DOHH2 (cell line): ENCODE measurements around the gene CORO2B.

Experiments used
- H3F3A ChIP-seq: fragments of 200-600 bp; sonication (generic), shearing (Covaris generic); 2 replicates; pipeline ENCODE4 v1.6.0; 2016; ENCODE audit warnings: antibody characterized with exemption, mild to moderate bottlenecking; ENCODE audit not compliant: control insufficient read depth, insufficient read depth
- H3K27ac ChIP-seq: fragments of 200-600 bp; sonication (generic); 2 replicates; pipeline ENCODE4 v1.5.1; 2014; ENCODE audit warnings: low read depth, mild to moderate bottlenecking, low read length, moderate library complexity
- H3K27me3 ChIP-seq: fragments of 200-600 bp; sonication (generic); 2 replicates; pipeline ENCODE4 v1.6.1; 2014; ENCODE audit warnings: mild to moderate bottlenecking, low read length, mixed read lengths; ENCODE audit not compliant: control insufficient read depth
- H3K36me3 ChIP-seq: fragments of 200-600 bp; sonication (generic); 2 replicates; pipeline ENCODE4 v1.6.1; 2014; ENCODE audit warnings: mild to moderate bottlenecking, low read length, moderate library complexity, mixed read lengths; ENCODE audit not compliant: control insufficient read depth
- H3K4me1 ChIP-seq: fragments of 200-600 bp; sonication (generic); 2 replicates; pipeline ENCODE4 v1.6.1; 2014; ENCODE audit warnings: mild to moderate bottlenecking, low read length, mixed read lengths; ENCODE audit not compliant: control insufficient read depth
- H3K4me2 ChIP-seq: fragments of 200-600 bp; sonication (generic); 2 replicates; pipeline ENCODE4 v1.6.0; 2014; ENCODE audit warnings: mild to moderate bottlenecking, low read length, moderate library complexity
- H3K4me3 ChIP-seq: fragments of 200-600 bp; sonication (generic); 2 replicates; pipeline ENCODE4 v1.5.1; 2014; ENCODE audit warnings: mild to moderate bottlenecking, low read length, mixed read lengths
- H3K79me2 ChIP-seq: fragments of 200-600 bp; sonication (generic); 2 replicates; pipeline ENCODE4 v1.6.1; 2014; ENCODE audit warnings: mild to moderate bottlenecking, low read length, mixed read lengths; ENCODE audit not compliant: control insufficient read depth
- H3K9me2 ChIP-seq: fragments of 200-600 bp; sonication (generic); replicated peaks from 2 replicates; pipeline ENCODE4 v1.6.1; 2014; ENCODE audit warnings: mild to moderate bottlenecking, low read length, mixed read lengths; ENCODE audit not compliant: control insufficient read depth
- H3K9me3 ChIP-seq: fragments of 200-600 bp; sonication (generic); 2 replicates; pipeline ENCODE4 v1.6.1; 2014; ENCODE audit warnings: antibody characterized with exemption, low read length, mixed read lengths; ENCODE audit not compliant: control insufficient read depth, insufficient read depth
- H4K20me1 ChIP-seq: fragments of 200-600 bp; sonication (generic); 2 replicates; pipeline ENCODE4 v1.6.0; 2014; ENCODE audit warnings: low read depth, mild to moderate bottlenecking, antibody characterized with exemption, low read length, moderate library complexity; ENCODE audit not compliant: control insufficient read depth, insufficient read depth
- EZH2phosphoT487 ChIP-seq: fragments of 200-600 bp; sonication (generic); IDR thresholded peaks from 2 replicates; pipeline ENCODE4 v1.6.1; 2017; ENCODE audit warnings: borderline replicate concordance, mild to moderate bottlenecking, antibody characterized with exemption, low read length, moderate library complexity, mixed read lengths
- TF ChIP-seq, protein P1 (sequence below): fragments of 200-600 bp; sonication (generic); IDR thresholded peaks from one replicate; pipeline ENCODE4 v1.5.1; 2014; ENCODE audit warnings: antibody characterized with exemption, mild to moderate bottlenecking, low read depth, low read length; ENCODE audit not compliant: poor library complexity, severe bottlenecking

CORO2B gene

DNA sequence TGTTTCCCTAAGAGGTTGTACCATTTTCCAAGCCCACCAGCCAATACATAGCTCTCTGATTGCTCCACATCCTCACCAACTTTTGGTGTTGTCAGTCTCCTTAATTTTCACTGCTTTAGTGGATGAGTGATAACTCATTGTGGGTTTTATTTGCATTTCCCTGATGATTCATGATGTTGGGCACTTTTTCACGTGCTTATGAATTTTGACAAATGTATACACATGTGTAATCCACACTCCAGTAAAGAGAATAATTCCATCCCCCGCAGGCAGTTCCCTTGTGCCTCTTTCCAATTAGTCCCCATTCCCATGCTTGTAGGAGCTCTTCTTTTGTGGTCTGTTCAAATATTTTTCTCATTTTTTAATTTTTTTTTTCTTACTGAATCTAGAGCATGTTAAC lies 189.5 kb downstream of the CORO2B start:
- TF ChIP-seq, protein P1, sequence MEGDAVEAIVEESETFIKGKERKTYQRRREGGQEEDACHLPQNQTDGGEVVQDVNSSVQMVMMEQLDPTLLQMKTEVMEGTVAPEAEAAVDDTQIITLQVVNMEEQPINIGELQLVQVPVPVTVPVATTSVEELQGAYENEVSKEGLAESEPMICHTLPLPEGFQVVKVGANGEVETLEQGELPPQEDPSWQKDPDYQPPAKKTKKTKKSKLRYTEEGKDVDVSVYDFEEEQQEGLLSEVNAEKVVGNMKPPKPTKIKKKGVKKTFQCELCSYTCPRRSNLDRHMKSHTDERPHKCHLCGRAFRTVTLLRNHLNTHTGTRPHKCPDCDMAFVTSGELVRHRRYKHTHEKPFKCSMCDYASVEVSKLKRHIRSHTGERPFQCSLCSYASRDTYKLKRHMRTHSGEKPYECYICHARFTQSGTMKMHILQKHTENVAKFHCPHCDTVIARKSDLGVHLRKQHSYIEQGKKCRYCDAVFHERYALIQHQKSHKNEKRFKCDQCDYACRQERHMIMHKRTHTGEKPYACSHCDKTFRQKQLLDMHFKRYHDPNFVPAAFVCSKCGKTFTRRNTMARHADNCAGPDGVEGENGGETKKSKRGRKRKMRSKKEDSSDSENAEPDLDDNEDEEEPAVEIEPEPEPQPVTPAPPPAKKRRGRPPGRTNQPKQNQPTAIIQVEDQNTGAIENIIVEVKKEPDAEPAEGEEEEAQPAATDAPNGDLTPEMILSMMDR = no peak
- TF ChIP-seq EZH2phosphoT487 = no peak
- Histone ChIP-seq H3K27ac (no peak overlapping the region), H3K4me2 (no peak overlapping the region), H3K4me1 (no peaks in the 10 kb centered on the region), H3K4me3 (no peak overlapping the region), H3K36me3 (no peaks in the 10 kb centered on the region), H3K27me3 (peaks cover 15% of the 10 kb centered on the region), H4K20me1 (no peaks in the 10 kb centered on the region), H3K9me3 (no peaks in the 10 kb centered on the region), H3K9me2 (no peaks in the 10 kb centered on the region), H3F3A (no peaks in the 10 kb centered on the region), H3K79me2 (no peaks in the 10 kb centered on the region)

DNA sequence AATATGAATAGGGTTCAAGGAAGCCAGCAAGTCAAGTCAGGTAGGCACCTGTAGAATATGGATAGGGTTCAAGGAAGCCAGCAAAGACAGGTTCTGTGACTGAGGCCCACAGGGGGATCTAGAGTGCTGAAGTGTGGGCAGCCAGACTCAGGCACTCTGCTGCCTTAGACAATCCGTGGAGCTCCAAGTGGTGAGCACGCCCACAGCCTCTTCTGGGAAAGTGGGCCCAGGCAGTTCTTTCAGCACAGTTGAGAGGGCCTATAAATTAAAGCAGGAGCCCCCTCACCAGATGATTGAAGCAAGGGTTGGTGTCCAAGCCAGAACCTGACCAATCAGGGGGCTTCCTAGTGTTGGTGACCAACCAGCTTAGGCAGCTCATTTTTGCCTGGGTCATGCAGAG lies 190.9 kb downstream of the CORO2B start:
- no peak overlapping the region for H3K4me3 ChIP-seq
- H3K9me2 ChIP-seq = no peaks in the 10 kb centered on the region
- H4K20me1 ChIP-seq = no peaks in the 10 kb centered on the region
- no peaks in the 10 kb centered on the region for H3K9me3 ChIP-seq
- TF ChIP-seq EZH2phosphoT487 = no peak
- TF ChIP-seq, protein P1 = no peak
- H3K4me1 ChIP-seq = no peaks in the 10 kb centered on the region
- H3K79me2 ChIP-seq = no peaks in the 10 kb centered on the region
- no peaks in the 10 kb centered on the region for H3K36me3 ChIP-seq
- H3F3A ChIP-seq = no peaks in the 10 kb centered on the region
- no peak overlapping the region for H3K4me2 ChIP-seq
- peaks cover 9% of the 10 kb centered on the region for H3K27me3 ChIP-seq
- no peak overlapping the region for H3K27ac ChIP-seq

DNA sequence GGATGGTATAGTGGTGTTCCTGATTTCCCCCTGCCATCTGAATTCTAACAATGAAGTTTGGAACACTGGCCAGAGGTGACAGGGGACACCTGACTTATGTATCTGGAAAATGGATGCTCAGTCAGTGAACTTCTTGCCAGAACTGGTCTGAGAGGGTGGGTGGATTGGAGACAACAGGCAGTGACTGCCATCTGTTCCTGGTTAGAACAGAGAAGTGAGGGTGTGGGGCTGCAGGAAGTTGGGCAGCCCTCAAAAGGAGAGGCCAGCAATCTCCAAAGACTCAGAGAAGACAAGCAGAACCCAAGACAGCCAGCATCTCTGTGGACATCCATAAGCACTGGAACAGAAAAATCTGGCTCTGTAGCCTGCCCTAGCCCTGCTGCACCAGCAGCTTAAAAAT lies 191.4 kb downstream of the CORO2B start:
- Histone ChIP-seq H3K4me1 (no peaks in the 10 kb centered on the region), H4K20me1 (no peaks in the 10 kb centered on the region), H3K4me3 (no peak overlapping the region), H3K36me3 (no peaks in the 10 kb centered on the region), H3K4me2 (no peak overlapping the region), H3K27ac (no peak overlapping the region), H3K9me2 (no peaks in the 10 kb centered on the region), H3K79me2 (no peaks in the 10 kb centered on the region), H3K27me3 (peaks cover 6% of the 10 kb centered on the region), H3F3A (no peaks in the 10 kb centered on the region), H3K9me3 (no peaks in the 10 kb centered on the region)
- TF ChIP-seq EZH2phosphoT487 = no peak
- TF ChIP-seq, protein P1 = no peak

DNA sequence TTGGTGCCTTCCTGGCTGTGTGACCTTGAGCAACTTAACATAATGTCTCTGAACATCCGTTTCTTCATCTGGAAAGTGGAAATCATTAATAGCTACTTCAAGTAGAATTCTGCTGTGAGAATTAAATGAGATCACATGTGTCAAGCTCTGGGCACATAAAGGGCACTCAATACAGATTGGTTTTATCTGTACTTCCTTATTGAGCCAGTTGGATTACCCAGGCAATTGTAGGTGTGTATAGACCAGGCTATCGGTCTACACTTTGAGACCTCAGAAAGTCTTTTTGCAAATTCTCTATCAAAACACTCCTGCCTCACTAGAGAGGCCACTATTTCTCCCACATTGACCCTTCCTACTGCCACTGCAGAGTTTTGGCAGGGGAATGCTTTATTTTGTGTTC lies 194.2 kb downstream of the CORO2B start:
- Histone ChIP-seq H3K36me3 (peaks cover 4% of the 10 kb centered on the region; the same call in 1 of the 2 replicates), H3K9me2 (no peaks in the 10 kb centered on the region), H3K4me3 (no peak overlapping the region), H3K27me3 (no peaks in the 10 kb centered on the region; the same call in 1 of the 2 replicates), H3F3A (no peaks in the 10 kb centered on the region), H3K4me1 (no peaks in the 10 kb centered on the region), H3K9me3 (no peaks in the 10 kb centered on the region), H3K79me2 (no peaks in the 10 kb centered on the region), H4K20me1 (no peaks in the 10 kb centered on the region), H3K4me2 (no peak overlapping the region), H3K27ac (no peak overlapping the region)
- TF ChIP-seq, protein P1 = no peak
- no peak for TF ChIP-seq EZH2phosphoT487
